Kidney (tissue), 14 donors: ENCODE measurements around the gene OS9. TPM values are rescaled to one million over a fixed set of nuclear protein-coding genes. Genes with fewer than 3 reads are reported as not detected.
"Not testable (repeated sequence)": the region's sequence is repeated elsewhere in the genome, so short reads cannot be mapped to it uniquely, and the experiment has no call there.

ENCODE experiments used
- DNase-seq, 5 donors: peaks; one replicate each; pipeline ENCODE4 v3.0.0-alpha.2; 2013 to 2020
- FAIRE-seq: peaks from 2 replicates; lab custom pipeline; 2012; peaks lifted over from hg19 to GRCh38; lab: Jason Lieb, UNC
- H3K27ac ChIP-seq, 2 donors: one replicate each; pipeline ENCODE4 v1.7.0; 2013; ENCODE audit warnings: low read depth in 2 of 2, low read length in 2 of 2, inconsistent platforms in 1 of 2
- H3K27me3 ChIP-seq: one replicate; pipeline ENCODE4 v1.7.1; 2013; ENCODE audit warnings: low read length, inconsistent platforms; ENCODE audit not compliant: control insufficient read depth, insufficient read depth
- H3K36me3 ChIP-seq, 3 donors: one replicate each; pipeline versions ENCODE4 v1.7.0 to v1.7.1; 2013; ENCODE audit warnings: low read length in 3 of 3, control low read depth in 1 of 3, inconsistent platforms in 1 of 3; ENCODE audit not compliant: insufficient read depth in 3 of 3, control insufficient read depth in 2 of 3
- H3K4me1 ChIP-seq, 3 donors: one replicate each; pipeline versions ENCODE4 v1.7.0 to v1.7.1; 2013; ENCODE audit warnings: low read length in 3 of 3, inconsistent platforms in 1 of 3, low read depth in 1 of 3; ENCODE audit not compliant: control insufficient read depth in 2 of 3, insufficient read depth in 2 of 3
- H3K4me3 ChIP-seq, 3 donors: one replicate each; pipeline versions ENCODE4 v1.7.0 to v1.8.1; 2013; ENCODE audit warnings: low read length in 3 of 3, control low read depth in 1 of 3, inconsistent platforms in 1 of 3
- H3K9ac ChIP-seq, 3 donors: one replicate each; pipeline versions ENCODE4 v1.7.0 to v1.7.1; 2013; ENCODE audit warnings: low read length in 3 of 3, control low read depth in 1 of 3, inconsistent platforms in 1 of 3
- H3K9me3 ChIP-seq, 3 donors: one replicate each; pipeline versions ENCODE4 v1.7.0 to v1.7.1; 2013; ENCODE audit warnings: low read length in 3 of 3, control low read depth in 1 of 3, inconsistent platforms in 1 of 3; ENCODE audit not compliant: control insufficient read depth in 2 of 3, insufficient read depth in 1 of 3
- CTCF ChIP-seq: IDR thresholded peaks from 3 replicates; pipeline ENCODE4 v1.5.1; 2012; ENCODE audit warnings: mild to moderate bottlenecking, moderate library complexity, borderline replicate concordance; ENCODE audit not compliant: insufficient read depth; ENCODE audit errors: extremely low read depth
- intact Hi-C: fragments of 100-400 bp; cut with DNase I; formaldehyde crosslinking; loops from one replicate; pipeline ENCODE4 v1.11.1; 2022
- polyA plus RNA-seq: library from polyadenylated mRNA; stranded (reverse); fragments of 350-450 nt; fragmentation: Illumina TruSeq; extraction: RNeasy Lipid Tissue Mini Kit (QIAGEN cat#74804); gene quantifications from one replicate; pipeline ENCODE4 v1.2.3, GENCODE V29; 2014; ENCODE audit warnings: low read depth, low replicate concordance; ENCODE audit not compliant: insufficient read depth
- total RNA-seq: library from RNA; stranded (reverse); fragmentation: NEBNext Ultra II Directional; extraction: Animal tissue kit (Norgen Biotek cat#: 25700); gene quantifications from one replicate; pipeline ENCODE4 v1.2.1, GENCODE V29; 2021
- donor health status: control.
- donor health status: control.
- donor health status: control.
- donor health status: control.
- donor health status: control.
- donor health status: DM: yes; HTN: yes; CAD: no.
- donor health status: Normal renal cell carcinoma (clear cell type).

Gene OS9
- total and polyA plus RNA-seq, 2 donors from 2014 or later: 256 to 325 TPM

DNA sequence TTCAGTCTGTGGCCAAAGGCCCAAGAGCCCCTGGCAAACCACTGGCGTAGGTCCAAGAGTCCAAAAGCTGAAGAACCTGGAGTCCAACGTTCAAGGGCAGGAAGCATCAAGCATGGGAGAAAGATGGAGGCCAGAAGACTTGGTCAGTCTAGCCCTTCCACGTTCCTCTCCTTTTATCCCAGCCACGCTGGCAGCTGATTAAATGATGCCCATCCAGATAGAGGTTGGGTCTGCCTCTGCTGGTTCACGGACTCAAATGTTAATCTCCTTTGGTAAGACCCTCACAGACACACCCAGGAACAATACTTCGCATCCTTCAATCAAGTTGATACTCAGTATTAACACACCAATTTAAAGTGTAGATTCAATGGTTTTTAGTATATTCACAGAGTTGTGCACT, 21.1 kb upstream of the OS9 start:
- Histone ChIP-seq H3K27me3 (no peaks in the 10 kb centered on the region), H3K36me3 (no peaks in the 10 kb centered on the region), H3K4me3 (no peak overlapping the region), H3K9ac (no peak overlapping the region), H3K27ac (no peak overlapping the region), H3K4me1 (no peaks in the 10 kb centered on the region), H3K9me3 (no peaks in the 10 kb centered on the region)
- FAIRE-seq: no peak
- DNase-seq: no peak
- TF ChIP-seq CTCF: no peak
- intact Hi-C loops: no loop called here

- Histone ChIP-seq H3K9ac (no peak overlapping the region), H3K9me3 (no peaks in the 10 kb centered on the region), H3K27ac (no peak overlapping the region), H3K4me1 (no peaks in the 10 kb centered on the region), H3K36me3 (no peaks in the 10 kb centered on the region), H3K27me3 (no peaks in the 10 kb centered on the region), H3K4me3 (no peak overlapping the region)
- no peak for TF ChIP-seq CTCF
- DNase-seq (no peak), FAIRE-seq (no peak)
- intact Hi-C loops: no loop called here
These were observed 19.2 kb upstream of the OS9 start for GRCh38 chr12:57674691-57675090.

- intact Hi-C loops, DNase-seq, H3K27ac ChIP-seq, H3K36me3 ChIP-seq, H3K9me3 ChIP-seq, FAIRE-seq, H3K4me1 ChIP-seq, H3K27me3 ChIP-seq, H3K4me3 ChIP-seq, H3K9ac ChIP-seq: not testable (repeated sequence)
These were observed 16.0 kb upstream of the OS9 start for GRCh38 chr12:57677947-57678346.

DNA sequence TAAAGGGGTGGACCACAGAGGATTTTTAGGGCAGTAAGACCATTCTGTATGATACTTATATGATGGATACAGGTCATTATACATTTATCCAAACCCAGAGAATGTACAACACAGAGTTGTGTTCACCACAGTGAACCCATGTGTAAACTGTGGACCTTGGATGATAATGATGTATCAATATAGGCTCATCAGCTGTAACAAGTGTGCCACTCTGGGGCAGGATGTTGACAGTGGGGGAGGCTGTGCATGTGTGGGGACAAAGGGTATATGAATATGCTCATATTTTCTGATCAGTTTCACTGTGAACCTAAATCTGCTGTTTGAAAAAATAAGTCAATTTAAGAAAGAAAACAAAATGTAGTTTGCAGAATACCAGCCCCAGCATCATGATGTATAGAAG, 14.2 kb upstream of the OS9 start:
- H3K27me3 ChIP-seq: no peaks in the 10 kb centered on the region
- DNase-seq (no peak), FAIRE-seq (no peak)
- no peak overlapping the region for H3K27ac ChIP-seq
- no peak overlapping the region for H3K9ac ChIP-seq
- H3K4me1 ChIP-seq: no peaks in the 10 kb centered on the region
- H3K9me3 ChIP-seq: no peaks in the 10 kb centered on the region
- H3K36me3 ChIP-seq: no peaks in the 10 kb centered on the region
- no peak overlapping the region for H3K4me3 ChIP-seq
- TF ChIP-seq CTCF: no peak
- intact Hi-C loops: no loop called here
